H9 (cell line): ENCODE data around the gene RALGAPA2. TPM values are rescaled to one million over a fixed set of nuclear protein-coding genes. Genes with fewer than 3 reads are reported as not detected.

ENCODE experiments used
- DNase-seq: peaks from one replicate; pipeline ENCODE4 v3.0.0-alpha.2; 2017
- H2AFZ ChIP-seq: one replicate; pipeline ENCODE4 v1.6.1; 2013; ENCODE audit warnings: mild to moderate bottlenecking, low read length, control low read depth, moderate library complexity
- H2AK5ac ChIP-seq: 2 replicates; pipeline ENCODE4 v1.6.1; 2013; ENCODE audit warnings: low read length, control low read depth, mixed read lengths; ENCODE audit not compliant: insufficient read length
- H2BK120ac ChIP-seq: one replicate; pipeline ENCODE4 v1.6.1; 2013; ENCODE audit warnings: low read depth, mild to moderate bottlenecking, low read length, control low read depth, inconsistent platforms; ENCODE audit not compliant: poor library complexity, severe bottlenecking
- H2BK12ac ChIP-seq: 2 replicates; pipeline ENCODE4 v1.6.1; 2013; ENCODE audit warnings: low read length, control low read depth, mixed read lengths, low read depth; ENCODE audit not compliant: insufficient read length
- H2BK15ac ChIP-seq: 2 replicates; pipeline ENCODE4 v1.6.1; 2013; ENCODE audit warnings: low read depth, low read length, control low read depth
- H2BK20ac ChIP-seq: one replicate; pipeline ENCODE4 v1.6.1; 2013; ENCODE audit warnings: low read depth, mild to moderate bottlenecking, low read length, control low read depth, inconsistent platforms; ENCODE audit not compliant: poor library complexity, severe bottlenecking
- H2BK5ac ChIP-seq: 2 replicates; pipeline ENCODE4 v1.6.1; 2013; ENCODE audit warnings: low read length, control low read depth, mixed read lengths; ENCODE audit not compliant: insufficient read length
- H3K14ac ChIP-seq: 2 replicates; pipeline ENCODE4 v1.6.1; 2013; ENCODE audit warnings: low read length, control low read depth; ENCODE audit not compliant: insufficient read depth
- H3K18ac ChIP-seq: 2 replicates; pipeline ENCODE4 v1.6.1; 2013; ENCODE audit warnings: low read depth, mild to moderate bottlenecking, mixed read lengths, low read length, control low read depth; ENCODE audit not compliant: insufficient read length
- H3K23ac ChIP-seq: 2 replicates; pipeline ENCODE4 v1.6.1; 2013; ENCODE audit warnings: low read length, control low read depth, mixed read lengths, low read depth; ENCODE audit not compliant: insufficient read length
- H3K23me2 ChIP-seq: 2 replicates; pipeline ENCODE4 v1.6.1; 2013; ENCODE audit warnings: low read depth, mild to moderate bottlenecking, mixed read lengths, low read length, control low read depth; ENCODE audit not compliant: insufficient read length, poor library complexity, severe bottlenecking
- H3K27ac ChIP-seq: 2 replicates; pipeline ENCODE4 v1.5.1; 2013; ENCODE audit warnings: low read length, control low read depth, mixed read lengths, low read depth; ENCODE audit not compliant: insufficient read length
- H3K27me3 ChIP-seq: 2 replicates; pipeline ENCODE4 v1.6.1; 2013; ENCODE audit warnings: low read length, control low read depth, inconsistent platforms; ENCODE audit not compliant: insufficient read depth
- H3K4ac ChIP-seq: 2 replicates; pipeline ENCODE4 v1.6.1; 2013; ENCODE audit warnings: low read depth, mild to moderate bottlenecking, control low read depth, inconsistent platforms, low read length, moderate library complexity
- H3K4me1 ChIP-seq: 2 replicates; pipeline ENCODE4 v1.6.1; 2013; ENCODE audit warnings: low read length, control low read depth, inconsistent platforms; ENCODE audit not compliant: insufficient read depth
- H3K4me2 ChIP-seq: 2 replicates; pipeline ENCODE4 v1.6.1; 2013; ENCODE audit warnings: low read length, control low read depth, mixed read lengths; ENCODE audit not compliant: insufficient read length, insufficient read depth
- H3K56ac ChIP-seq: 2 replicates; pipeline ENCODE4 v1.6.1; 2013; ENCODE audit warnings: low read depth, mild to moderate bottlenecking, mixed read lengths, low read length, control low read depth; ENCODE audit not compliant: insufficient read length
- H3K79me1 ChIP-seq: 2 replicates; pipeline ENCODE4 v1.6.1; 2013; ENCODE audit warnings: low read depth, mild to moderate bottlenecking, moderate library complexity, low read length, control low read depth, inconsistent platforms; ENCODE audit not compliant: insufficient read depth, poor library complexity, severe bottlenecking
- H3K79me2 ChIP-seq: 2 replicates; pipeline ENCODE4 v1.6.1; 2013; ENCODE audit warnings: low read length, control low read depth, inconsistent platforms; ENCODE audit not compliant: insufficient read depth
- H3K9ac ChIP-seq: 2 replicates; pipeline ENCODE4 v1.6.1; 2013; ENCODE audit warnings: low read length, control low read depth, mixed read lengths; ENCODE audit not compliant: insufficient read length; ENCODE audit errors: extremely low read depth
- H3K9me3 ChIP-seq: one replicate; pipeline ENCODE4 v1.6.1; 2013; ENCODE audit warnings: low read depth, low read length, inconsistent platforms; ENCODE audit not compliant: control insufficient read depth
- H3T11ph ChIP-seq: one replicate; pipeline ENCODE4 v1.6.1; 2013; ENCODE audit warnings: mild to moderate bottlenecking, low read length, control low read depth, inconsistent platforms
- H4K20me1 ChIP-seq: one replicate; pipeline ENCODE4 v1.6.1; 2013; ENCODE audit not compliant: control insufficient read depth, insufficient read length, insufficient read depth
- H4K5ac ChIP-seq: 2 replicates; pipeline ENCODE4 v1.6.1; 2013; ENCODE audit warnings: low read depth, mild to moderate bottlenecking, mixed read lengths, low read length, control low read depth; ENCODE audit not compliant: insufficient read length
- H4K8ac ChIP-seq: replicated peaks from 2 replicates; pipeline ENCODE4 v1.6.1; 2013; ENCODE audit warnings: low read length, control low read depth, mixed read lengths, low read depth; ENCODE audit not compliant: insufficient read length
- H4K91ac ChIP-seq: 2 replicates; pipeline ENCODE4 v1.6.1; 2013; ENCODE audit warnings: low read depth, mild to moderate bottlenecking, moderate library complexity, mixed read lengths, low read length, control low read depth; ENCODE audit not compliant: insufficient read length
- H3K27ac Mint-ChIP-seq, 3 experiments: 2 replicates in 2 of 3; 3 replicates in 1 of 3; pipeline ENCODE4 v1.8.0; 2020 to 2021; ENCODE audit warnings: mixed read lengths in 3 of 3, mild to moderate bottlenecking in 1 of 3, moderate library complexity in 1 of 3
- H3K27me3 Mint-ChIP-seq: 2 replicates; pipeline ENCODE4 v1.8.0; 2021; ENCODE audit warnings: low read depth, mild to moderate bottlenecking, moderate library complexity, mixed read lengths
- H3K36me3 Mint-ChIP-seq, 3 experiments: 2 replicates in 2 of 3; 3 replicates in 1 of 3; pipeline ENCODE4 v1.8.0; 2020 to 2021; ENCODE audit warnings: low read depth in 3 of 3, mixed read lengths in 3 of 3; ENCODE audit not compliant: insufficient read depth in 1 of 3
- H3K4me1 Mint-ChIP-seq, 2 experiments: 2 replicates each; pipeline ENCODE4 v1.8.0; 2020; ENCODE audit warnings: mixed read lengths in 2 of 2
- H3K4me3 Mint-ChIP-seq, 2 experiments: 2 replicates in 1 of 2; 3 replicates in 1 of 2; pipeline ENCODE4 v1.8.0; 2020 to 2021; ENCODE audit warnings: mild to moderate bottlenecking in 2 of 2, mixed read lengths in 2 of 2, moderate library complexity in 1 of 2
- H3K9me3 Mint-ChIP-seq, 2 experiments: 2 replicates in 1 of 2; 3 replicates in 1 of 2; pipeline ENCODE4 v1.8.0; 2020; ENCODE audit warnings: mild to moderate bottlenecking in 2 of 2, mixed read lengths in 2 of 2, moderate library complexity in 1 of 2
- WGBS: extraction: QIAGEN DNeasy Blood & Tissue Kit; methylation state at CpG from one replicate; pipeline ENCODE4 v1.1.7; 2013; ENCODE audit warnings: missing lambda C conversion rate, low lambda C conversion rate, mixed read lengths; ENCODE audit not compliant: insufficient read length; ENCODE audit errors: extremely low coverage; 5-methylcytosine and 5-hydroxymethylcytosine counted together
- total RNA-seq: library from RNA; stranded (reverse); gene quantifications from 2 replicates; pipeline ENCODE4 v1.2.1, GENCODE V29; 2021
- TF ChIP-seq, protein P1 (sequence below): fragments of 200-600 bp; sonication (generic); conservative IDR thresholded peaks from 3 replicates; pipeline ENCODE4 v1.8.0; 2021; ENCODE audit warnings: antibody characterized with exemption, mild to moderate bottlenecking

RALGAPA2 gene
- total RNA-seq, 1 experiment from 2014 or later: 16.6 TPM

GRCh38 chr20:20687319-20687718 is 25.1 kb downstream of the RALGAPA2 start:
- H3K79me2 ChIP-seq: 0 out of 2 replicates have a peak, but pooled peaks cover 3% of the 10 kb centered on the region
- H3T11ph ChIP-seq: no peak overlapping the region
- no peak overlapping the region for H4K5ac ChIP-seq
- no peak overlapping the region for H3K14ac ChIP-seq
- no peak overlapping the region for H3K56ac ChIP-seq
- no peak overlapping the region for H3K4me2 ChIP-seq
- Mint-ChIP-seq H3K9me3 (no peaks in the 10 kb centered on the region), H3K36me3 (no peaks in the 10 kb centered on the region), H3K27me3 (no peaks in the 10 kb centered on the region), H3K4me3 (no peak overlapping the region), H3K4me1 (peaks cover 4 to 6% of the 10 kb centered on the region in 2 experiments), H3K27ac (no peak overlapping the region; a peak in 1 of 7 replicates)
- H3K23ac ChIP-seq: no peak overlapping the region
- WGBS: no CpG with 5 or more reads among the region's 5 CpGs
- no peak overlapping the region for H2BK120ac ChIP-seq
- H2BK20ac ChIP-seq: no peak overlapping the region
- no peak overlapping the region for H4K91ac ChIP-seq
- no peak overlapping the region for H2AFZ ChIP-seq
- no peak overlapping the region for H2BK15ac ChIP-seq
- H2AK5ac ChIP-seq: no peak overlapping the region
- no peaks in the 10 kb centered on the region for H3K4me1 ChIP-seq
- H2BK12ac ChIP-seq: no peak overlapping the region
- no peak overlapping the region for H2BK5ac ChIP-seq
- DNase-seq: no peak
- H3K79me1 ChIP-seq: no peaks in the 10 kb centered on the region
- H3K9ac ChIP-seq: no peak overlapping the region
- no peaks in the 10 kb centered on the region for H3K27me3 ChIP-seq
- no peaks in the 10 kb centered on the region for H4K20me1 ChIP-seq
- H4K8ac ChIP-seq: no peak overlapping the region
- H3K9me3 ChIP-seq: no peaks in the 10 kb centered on the region
- TF ChIP-seq, protein P1, sequence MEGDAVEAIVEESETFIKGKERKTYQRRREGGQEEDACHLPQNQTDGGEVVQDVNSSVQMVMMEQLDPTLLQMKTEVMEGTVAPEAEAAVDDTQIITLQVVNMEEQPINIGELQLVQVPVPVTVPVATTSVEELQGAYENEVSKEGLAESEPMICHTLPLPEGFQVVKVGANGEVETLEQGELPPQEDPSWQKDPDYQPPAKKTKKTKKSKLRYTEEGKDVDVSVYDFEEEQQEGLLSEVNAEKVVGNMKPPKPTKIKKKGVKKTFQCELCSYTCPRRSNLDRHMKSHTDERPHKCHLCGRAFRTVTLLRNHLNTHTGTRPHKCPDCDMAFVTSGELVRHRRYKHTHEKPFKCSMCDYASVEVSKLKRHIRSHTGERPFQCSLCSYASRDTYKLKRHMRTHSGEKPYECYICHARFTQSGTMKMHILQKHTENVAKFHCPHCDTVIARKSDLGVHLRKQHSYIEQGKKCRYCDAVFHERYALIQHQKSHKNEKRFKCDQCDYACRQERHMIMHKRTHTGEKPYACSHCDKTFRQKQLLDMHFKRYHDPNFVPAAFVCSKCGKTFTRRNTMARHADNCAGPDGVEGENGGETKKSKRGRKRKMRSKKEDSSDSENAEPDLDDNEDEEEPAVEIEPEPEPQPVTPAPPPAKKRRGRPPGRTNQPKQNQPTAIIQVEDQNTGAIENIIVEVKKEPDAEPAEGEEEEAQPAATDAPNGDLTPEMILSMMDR: no peak
- H3K23me2 ChIP-seq: no peaks in the 10 kb centered on the region
- no peak overlapping the region for H3K27ac ChIP-seq
- H3K18ac ChIP-seq: no peak overlapping the region
- H3K4ac ChIP-seq: no peak overlapping the region
